Measurements from ENCODE around the gene MORC4.

GRCh38 chrX:107029752-107030151 lies 29.7 kb upstream of the MORC4 start:
- TF ChIP-seq CTCF (IDR thresholded peaks at IDR 0.05; ENCODE audit: borderline replicate concordance, extremely low read depth, low read length, poor library complexity, severe bottlenecking) (no peak), EZH2 (IDR thresholded peaks at IDR 0.05; ENCODE audit: borderline replicate concordance, low read depth, low read length, severe bottlenecking) (no peak)

Data from DND-41 (cell line).